G401.6 (cell line): Measurements from ENCODE around the gene MAGEA11.
"Not testable (repeated sequence)": the region's sequence is repeated elsewhere in the genome, so short reads cannot be mapped to it uniquely, and the experiment has no call there.

Experiments
- FAIRE-seq: peaks from 2 replicates; lab custom pipeline; 2012; peaks lifted over from hg19 to GRCh38; lab: Jason Lieb, UNC

MAGEA11 gene, protein sequence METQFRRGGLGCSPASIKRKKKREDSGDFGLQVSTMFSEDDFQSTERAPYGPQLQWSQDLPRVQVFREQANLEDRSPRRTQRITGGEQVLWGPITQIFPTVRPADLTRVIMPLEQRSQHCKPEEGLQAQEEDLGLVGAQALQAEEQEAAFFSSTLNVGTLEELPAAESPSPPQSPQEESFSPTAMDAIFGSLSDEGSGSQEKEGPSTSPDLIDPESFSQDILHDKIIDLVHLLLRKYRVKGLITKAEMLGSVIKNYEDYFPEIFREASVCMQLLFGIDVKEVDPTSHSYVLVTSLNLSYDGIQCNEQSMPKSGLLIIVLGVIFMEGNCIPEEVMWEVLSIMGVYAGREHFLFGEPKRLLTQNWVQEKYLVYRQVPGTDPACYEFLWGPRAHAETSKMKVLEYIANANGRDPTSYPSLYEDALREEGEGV

DNA sequence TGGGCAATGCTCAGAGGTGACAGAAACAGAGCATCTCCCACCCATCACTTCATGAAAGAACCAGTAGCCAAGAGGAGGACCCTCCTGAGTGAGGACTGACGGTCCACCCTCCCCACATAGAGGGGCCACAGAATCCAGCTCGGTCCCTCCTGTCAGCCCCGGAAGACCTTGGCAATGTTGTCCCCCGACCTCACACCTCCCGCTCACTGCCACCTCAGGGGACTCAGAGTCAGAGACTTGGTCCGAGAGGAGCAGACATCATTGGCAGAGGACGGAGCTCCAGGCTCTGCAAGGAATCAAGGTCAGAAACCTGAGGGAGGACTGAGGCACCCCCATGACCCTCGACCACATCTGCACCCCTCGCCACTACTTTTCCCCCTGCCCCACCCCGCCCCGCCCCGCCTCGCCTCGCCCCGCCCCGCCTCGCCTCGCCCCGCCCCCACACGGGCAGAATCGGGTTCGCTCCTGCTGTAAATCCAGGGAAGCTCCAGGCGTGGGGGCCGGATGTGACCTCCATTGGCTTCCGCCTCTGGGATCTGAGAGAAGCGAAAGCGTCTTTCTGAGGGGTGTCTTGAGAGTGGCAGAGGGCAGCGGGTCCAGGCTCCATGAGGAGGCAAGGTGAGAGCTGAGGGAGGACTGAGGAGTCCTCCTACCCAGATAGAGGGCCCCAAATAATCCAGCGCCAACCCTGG lies at the start of gene MAGEA11:
Gene MAGEA11, plus strand, starts transcription at position 516 of the 692 bp plus-strand sequence. CDS start 1,100 bp downstream, outside the sequence.
- FAIRE-seq: no peak

DNA sequence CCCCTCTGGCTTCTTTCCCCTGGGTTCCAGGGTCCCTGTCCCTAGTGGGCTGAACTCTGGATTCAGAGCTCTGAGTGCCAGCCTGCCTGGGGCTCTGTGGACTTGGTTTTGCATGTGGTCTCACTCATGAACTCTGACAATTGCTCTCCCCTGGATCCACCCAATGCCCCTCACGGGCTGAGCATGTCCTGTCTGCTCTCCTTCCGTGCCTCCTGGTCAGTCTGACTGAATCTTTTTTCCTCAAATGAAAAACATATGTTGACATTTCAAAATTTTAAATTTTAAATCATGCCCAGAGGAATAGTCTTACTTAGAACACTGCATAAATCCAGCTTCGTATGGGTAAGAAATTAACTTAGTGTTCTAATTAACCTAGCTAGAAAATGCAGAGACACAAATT lies 36.8 kb upstream of the MAGEA11 start:
- not testable (repeated sequence) for FAIRE-seq

DNA sequence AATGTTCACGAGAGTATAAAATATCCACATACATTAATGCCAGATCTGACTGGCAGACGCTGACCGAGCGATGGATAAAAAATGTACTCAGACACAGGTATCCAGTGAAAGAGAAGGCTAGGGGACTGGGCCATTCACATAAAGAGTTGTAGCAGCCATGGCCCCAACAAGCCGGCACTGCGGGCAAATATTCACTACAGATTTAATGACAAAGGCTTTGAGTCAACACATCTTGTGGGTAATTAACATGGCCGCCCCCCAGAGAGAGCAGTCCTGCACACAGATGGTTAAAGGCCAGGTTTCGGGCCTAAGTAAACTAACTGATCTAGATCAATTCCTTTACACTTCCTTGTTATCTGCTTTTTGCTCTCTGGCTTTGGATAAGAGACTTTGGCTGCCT lies 36.3 kb upstream of the MAGEA11 start:
- not testable (repeated sequence) for FAIRE-seq

DNA sequence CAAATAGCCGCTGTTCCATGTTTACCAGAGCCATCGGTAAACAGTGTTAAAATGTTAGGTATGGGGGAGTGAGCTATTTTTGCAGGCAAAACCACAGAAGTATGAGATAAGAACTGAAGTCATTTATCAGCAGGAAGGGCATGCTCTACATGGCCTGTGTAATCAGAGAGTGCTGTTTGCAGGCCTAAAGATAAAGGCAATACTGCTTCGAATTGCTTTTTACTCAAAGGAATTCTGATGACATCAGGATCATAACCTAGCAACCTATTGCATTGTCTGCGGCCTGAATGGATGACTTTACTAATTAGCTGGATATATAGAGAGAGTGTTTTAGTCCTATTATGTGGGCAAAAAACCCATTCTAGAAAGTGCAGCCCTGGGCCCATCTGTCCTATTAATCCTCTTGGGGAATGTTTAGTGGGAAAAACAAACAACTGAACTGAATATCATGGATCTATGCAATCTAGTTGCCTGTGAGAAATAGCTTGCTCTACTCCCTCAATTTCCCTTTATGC lies 32.6 kb upstream of the MAGEA11 start:
- not testable (repeated sequence) for FAIRE-seq

DNA sequence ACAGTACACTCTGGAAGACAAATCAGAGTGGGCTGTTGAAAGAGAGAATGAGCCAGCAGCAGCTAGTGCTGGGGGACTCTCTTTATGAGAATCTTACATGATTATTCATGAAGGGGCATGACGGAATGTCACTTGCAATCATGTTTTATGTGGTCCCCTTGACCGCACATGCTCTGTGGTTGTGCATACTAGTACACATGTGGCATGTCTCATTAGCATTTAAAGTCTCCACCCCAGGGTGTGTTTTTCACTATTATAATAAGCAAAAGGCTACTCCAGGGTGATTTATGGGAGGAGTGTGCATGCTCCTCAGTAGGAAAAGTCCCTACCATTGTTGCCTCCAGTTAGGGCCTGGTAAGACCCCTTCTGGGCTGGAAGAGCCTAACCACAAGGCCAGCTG lies 30.7 kb upstream of the MAGEA11 start:
- no peak for FAIRE-seq

DNA sequence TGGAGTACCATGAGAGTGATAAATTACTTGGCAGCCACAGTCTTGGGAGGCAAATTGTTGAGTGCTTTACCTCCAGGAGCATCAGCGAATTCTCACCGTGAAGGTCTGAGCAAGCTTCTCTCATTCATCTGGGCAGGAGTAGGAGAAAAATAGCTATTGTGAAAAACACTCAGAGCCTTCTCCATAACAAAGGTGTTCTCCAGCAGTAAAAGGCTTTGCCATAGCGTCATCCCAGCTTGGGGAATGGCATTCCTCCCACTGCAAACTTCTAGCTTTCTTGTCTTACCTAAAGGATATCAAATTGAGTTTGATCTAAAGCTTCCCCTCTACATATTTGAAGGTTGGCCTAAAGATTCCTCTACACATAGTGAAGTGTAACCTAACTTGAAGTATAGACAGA lies 29.8 kb upstream of the MAGEA11 start:
- FAIRE-seq: no peak

DNA sequence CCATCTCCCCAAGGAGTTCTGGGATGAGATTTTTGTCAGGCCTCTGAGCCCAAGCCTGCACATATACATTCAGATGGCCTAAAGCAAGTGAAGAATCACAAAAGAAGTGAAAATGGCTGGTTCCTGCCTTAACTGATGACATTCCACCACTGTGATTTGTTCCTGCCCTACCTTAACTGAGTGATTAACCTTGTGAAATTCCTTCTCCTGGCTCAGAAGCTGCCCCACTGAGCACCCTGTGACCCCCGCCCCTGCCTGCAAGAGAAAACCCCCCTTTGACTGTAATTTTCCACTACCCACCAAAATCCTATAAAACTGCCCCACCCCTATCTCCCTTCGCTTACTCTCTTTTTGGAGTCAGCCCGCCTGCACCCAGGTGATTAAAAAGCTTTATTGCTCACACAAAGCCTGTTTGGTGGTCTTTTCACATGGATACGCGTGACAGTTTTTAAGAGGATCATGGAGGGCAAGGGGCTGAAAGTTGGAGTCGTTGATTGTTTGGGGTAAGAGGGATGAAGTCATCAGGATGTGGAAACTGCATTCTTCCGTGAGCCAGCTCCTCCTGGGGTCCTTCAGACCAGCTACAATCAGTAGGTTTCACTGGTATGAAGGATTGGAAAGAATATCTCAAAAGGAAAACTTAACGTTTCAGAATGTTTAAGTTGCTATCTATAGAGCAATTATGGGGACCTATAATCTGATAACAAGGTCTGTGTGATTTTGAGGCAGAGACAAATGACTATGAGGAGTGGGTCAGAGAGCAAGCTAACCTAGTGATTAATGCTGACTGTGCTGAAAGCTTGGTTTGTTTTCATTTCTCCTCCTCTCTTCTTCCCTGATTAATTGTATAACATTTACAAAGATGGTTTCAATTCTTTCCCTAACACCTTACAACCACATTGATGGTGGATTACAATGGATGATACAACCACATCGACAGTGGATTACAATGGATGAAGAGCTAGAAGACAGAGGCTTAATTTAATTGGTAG lies 28.6 kb upstream of the MAGEA11 start:
- no peak for FAIRE-seq

DNA sequence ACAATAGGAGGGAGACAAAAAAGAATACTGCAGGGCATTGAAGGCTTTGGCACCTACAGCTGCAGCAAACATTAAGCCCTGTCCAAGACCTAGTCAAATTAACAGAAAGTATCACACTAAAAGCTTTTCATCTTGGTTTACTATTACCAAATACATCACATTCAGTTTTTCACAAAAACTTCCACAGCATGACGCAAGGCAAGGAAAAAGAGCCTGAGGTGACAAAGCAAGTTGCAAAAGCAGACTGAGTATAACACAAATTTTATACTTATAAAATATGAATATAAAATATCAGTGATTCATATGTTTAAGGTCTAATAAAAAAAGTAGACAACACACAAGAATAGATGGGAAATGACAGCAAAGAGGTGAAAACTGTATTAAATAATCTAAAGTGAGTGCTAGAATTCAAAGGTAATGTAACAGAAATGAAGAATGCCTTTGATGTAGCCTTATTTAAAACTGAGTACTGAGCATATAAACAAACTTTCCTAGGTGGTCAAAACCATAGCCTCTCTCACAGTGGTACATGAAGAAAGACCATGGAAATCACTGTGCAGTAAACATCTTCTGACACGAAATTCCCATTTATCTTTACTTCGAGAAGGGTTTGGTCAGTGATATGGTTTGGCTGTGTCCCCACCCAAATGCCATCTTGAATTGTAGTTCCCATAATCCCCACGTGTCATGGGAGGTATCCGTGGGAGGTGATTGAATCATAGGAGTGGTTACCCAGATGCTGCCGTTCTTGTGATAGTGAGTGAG lies 27.7 kb upstream of the MAGEA11 start:
- FAIRE-seq: no peak

DNA sequence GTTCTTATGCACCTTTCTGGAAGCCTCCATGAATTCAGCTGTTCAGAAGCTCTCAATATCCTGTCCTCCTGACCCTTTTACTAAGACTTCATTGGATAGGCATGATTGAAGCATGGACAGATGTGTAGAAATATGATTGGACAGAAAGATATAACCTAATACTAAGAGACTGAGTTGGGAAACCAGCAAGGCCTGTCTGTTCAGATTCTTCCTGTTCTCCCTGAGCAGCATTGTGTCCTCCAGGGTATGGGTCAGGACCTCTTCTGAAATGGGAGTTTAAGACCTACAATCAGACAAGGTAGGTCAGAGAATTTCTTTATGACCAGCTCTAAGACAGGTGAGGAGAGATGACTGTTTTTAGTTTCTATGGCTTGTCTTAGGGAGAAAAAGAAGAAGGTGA lies 23.9 kb upstream of the MAGEA11 start:
- FAIRE-seq: no peak

DNA sequence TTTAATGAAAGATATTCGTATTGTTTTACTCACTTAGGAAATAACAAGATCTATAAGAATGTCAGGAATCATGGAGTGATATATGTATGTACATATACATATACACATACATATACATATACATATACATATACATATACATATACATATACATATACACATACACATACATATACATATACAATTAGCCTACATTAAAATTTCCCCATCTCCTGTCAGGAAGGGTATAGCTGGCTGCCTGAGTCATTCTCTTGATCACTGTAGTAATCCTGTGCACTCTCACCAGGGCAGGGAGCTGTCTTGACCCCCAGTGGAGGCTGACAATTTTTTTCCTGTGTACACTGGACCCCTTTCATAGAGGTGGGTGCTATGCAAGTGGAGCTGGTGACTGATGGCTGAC lies 23.3 kb upstream of the MAGEA11 start:
- no peak for FAIRE-seq

DNA sequence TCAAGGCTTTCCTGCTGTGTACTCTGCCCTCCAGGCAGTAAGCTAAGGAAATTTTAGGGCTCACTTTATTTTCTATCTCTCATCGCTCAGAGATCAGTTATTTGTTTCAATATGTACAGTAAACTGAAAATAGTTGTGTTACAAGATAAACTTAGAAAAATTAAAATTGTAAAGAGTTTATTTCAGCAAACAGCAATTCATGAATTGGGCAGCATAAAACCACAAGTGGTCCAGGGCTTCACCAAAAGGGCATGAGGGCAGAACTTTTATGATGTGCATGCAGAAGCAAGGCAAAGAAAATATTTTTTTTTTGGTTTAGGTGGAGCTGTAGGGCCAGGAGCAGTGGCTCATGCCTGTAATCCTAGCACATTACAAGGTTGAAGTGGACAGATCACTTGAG lies 20.1 kb upstream of the MAGEA11 start:
- FAIRE-seq: no peak

DNA sequence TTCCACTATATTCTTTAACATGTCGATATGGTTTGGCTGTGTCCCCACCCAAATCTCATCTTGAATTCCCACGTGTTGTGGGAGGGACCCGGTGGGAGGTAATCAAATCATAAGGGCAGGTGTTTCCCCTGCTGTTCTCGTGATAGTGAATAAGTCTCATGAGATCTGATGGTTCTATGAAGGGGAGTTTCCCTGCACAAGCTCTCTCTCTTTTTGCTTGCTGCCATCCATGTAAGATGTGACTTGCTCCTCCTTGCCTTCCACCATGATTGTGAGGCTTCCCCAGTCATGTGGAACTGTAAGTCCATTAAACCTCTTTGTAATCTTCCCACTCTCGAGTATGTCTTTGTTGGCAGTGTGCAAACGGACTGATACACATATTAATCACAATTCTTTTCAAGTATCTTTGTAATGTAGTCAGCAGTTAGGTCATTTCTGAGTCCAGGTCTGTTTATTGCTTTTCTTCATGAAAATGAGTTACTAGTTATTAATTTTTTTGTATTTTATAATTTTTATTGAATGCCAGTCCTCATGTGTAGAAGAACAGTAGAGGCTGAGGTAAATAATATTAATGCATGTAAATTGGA lies 19.1 kb upstream of the MAGEA11 start:
- FAIRE-seq: not testable (repeated sequence)

DNA sequence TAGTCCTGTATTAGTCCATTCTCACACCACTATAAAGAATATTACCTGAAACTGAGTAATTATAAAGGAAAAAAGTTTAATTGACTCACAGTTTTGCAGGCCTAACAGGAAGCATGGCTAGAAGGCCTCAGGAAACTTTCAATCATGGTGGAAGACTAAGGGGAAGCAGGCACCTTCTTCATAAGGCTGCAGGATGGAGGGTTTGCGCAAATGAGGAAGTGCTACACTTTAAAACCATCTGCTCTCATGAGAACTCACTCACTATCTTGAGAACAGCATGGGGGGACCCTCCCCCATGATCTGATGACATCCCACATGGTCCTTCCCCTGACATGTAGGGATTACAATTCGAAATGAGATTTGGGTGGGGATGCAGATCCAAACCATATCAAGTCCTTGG lies 12.1 kb upstream of the MAGEA11 start:
- no peak for FAIRE-seq

DNA sequence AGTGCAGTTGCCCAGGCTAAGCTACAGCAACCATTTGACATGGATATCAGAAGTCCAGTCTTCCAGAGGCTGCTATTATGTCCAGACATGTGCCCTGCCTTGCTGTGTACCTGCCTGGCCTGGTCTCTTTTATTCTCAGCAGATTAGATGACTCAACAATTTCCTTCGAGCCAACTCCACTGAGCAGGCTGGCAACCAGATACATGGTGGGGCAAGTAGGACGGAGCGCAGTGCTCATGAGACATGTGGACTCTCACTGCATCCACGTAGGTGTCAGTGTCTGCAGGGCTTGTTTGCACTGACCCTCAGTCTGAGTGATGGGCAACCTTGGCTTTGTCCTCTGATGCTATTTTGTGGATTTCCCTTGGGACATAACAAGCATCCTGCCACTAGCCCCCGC lies 7.2 kb upstream of the MAGEA11 start:
- no peak for FAIRE-seq

DNA sequence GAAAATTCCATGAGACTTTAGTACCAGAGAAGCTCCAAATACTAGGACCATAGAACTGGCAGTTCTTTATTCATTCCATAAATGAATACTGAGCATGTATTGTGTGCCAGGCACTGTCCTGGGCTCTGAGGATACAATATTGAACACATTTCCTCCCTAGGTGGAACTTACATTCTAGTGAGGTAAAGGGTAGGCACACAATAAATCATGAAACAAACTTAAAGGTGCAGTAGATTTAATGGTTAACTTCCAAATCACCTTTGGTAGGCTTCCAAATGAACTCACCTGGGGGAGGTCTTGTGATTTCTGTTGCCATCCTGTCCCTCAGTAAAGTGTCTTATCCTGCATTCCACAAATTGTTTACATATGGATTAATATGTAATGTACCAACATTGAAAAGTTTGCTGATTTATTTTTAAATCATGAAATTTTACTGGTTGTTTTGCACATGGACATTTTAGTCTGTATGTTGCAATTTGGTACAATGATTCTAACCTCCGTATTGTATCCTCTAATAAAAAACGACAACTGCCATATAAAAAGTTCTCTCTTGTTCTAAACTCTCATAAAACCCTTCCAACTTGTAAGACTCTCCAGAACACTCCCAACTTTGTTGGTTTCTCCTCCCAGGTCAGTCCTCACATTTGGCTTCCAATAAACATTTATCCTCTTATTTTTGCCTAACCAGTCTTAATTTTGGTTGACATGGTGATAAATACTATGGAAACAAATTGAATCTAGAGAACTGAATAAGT lies 4.5 kb upstream of the MAGEA11 start:
- FAIRE-seq: no peak

DNA sequence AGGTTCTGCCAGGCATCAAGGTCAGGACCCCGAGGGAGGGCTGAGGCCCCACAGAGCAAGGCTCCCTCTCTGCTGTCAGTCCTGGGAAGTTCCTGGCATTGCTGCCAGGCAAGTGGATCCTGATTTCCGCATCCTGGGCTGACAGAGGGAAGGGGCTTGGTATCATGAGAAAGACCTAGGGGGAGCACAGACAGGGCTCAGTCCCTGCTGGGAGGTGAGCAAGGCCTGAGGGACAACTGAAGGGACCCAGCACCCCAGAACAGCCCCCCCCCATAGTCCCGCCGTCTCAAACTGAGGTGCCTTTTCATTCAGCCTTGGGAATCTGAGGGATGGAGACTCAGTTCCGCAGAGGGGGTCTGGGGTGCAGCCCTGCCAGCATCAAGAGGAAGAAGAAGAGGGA lies 971 bp downstream of the MAGEA11 start:
- FAIRE-seq: no peak

DNA sequence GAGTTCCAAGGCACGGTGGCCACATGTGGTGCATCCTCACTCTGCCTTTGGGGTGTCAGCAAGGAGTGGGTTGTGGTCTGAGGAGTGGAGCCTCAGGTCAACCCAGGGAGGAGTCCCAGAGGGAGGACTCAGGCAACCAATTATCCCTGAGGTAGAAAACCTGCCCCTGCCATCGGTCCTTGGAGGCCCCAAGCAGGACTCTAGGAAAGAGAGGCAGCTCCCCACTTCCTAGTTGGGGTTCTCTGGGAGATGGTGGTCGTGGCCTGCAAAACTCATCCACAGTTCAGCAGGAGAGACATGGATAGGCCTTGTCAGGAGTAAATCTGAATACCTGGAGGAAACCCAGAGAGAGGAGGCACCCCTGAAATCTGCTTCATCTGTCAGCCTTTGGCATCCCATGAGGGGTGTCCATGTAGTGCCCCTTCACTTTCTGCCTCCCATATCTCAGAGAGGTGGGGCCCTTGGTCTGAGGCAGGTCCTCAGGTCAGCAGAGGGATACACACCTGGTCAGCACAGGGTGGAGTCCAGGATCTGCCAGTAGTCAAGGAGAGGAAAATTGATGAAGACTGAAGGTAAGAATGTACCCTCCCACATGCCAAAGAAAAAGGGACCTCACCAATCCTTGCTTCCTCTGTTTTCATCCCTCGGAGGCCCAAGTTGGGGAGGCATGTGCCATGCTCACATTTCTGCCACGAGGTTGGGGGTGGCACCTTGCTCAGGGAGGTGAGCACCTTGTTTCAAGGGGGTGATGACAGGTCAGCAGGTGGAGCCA lies 1.6 kb downstream of the MAGEA11 start:
- no peak for FAIRE-seq

DNA sequence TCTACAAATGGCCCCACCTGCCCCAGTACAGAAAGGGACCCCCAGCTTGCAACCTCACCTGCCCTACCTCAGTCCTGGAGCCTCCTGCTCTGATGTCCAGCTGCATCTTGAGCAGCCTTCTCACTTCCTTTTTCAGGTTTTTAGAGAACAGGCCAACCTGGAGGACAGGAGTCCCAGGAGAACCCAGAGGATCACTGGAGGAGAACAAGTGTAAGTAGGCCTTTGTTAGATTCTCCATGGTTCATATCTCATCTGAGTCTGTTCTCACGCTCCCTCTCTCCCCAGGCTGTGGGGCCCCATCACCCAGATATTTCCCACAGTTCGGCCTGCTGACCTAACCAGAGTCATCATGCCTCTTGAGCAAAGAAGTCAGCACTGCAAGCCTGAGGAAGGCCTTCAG lies 3.6 kb downstream of the MAGEA11 start:
- FAIRE-seq: no peak

DNA sequence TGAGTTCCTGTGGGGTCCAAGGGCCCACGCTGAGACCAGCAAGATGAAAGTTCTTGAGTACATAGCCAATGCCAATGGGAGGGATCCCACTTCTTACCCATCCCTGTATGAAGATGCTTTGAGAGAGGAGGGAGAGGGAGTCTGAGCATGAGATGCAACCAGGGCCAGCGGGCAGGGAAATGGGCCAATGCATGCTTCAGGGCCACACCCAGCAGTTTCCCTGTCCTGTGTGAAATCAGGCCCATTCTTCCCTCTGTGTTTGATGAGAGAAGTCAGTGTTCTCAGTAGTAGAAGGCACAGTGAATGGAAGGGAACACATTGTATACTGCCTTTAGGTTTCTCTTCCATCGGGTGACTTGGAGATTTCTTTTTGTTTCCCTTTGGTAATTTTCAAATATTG lies 4.8 kb downstream of the MAGEA11 start:
- no peak for FAIRE-seq

DNA sequence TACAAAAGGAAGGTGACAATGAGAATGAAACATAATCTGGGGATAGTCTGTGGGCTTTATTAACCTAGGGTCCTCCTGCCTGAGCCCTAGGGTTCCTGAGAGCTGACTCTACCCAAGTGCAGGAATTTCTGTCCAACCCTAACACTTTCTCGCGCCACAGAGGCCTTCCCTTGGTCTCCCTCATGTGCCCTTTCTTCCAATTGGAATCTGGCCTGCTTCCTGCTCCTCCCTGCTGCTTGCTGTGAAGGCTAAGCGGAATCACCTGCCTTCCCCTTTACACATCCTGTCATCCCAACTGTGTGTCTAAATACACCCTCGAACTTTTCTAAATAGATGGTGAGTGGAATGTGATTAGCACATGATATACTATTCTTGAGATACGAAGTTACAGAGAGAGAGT lies 5.9 kb downstream of the MAGEA11 start:
- no peak for FAIRE-seq
